HG03442 (cell line): ENCODE data around the gene CACNG4.
"Not testable (repeated sequence)": the region's sequence is repeated elsewhere in the genome, so short reads cannot be mapped to it uniquely, and the experiment has no call there.

Experiments
- ATAC-seq: cut with Tn5 transposase; IDR thresholded peaks from one replicate; pipeline ENCODE4 v1.9.1; 2021; ENCODE audit warnings: mild to moderate bottlenecking, moderate library complexity; ENCODE audit not compliant: unreplicated experiment

CACNG4 gene

DNA sequence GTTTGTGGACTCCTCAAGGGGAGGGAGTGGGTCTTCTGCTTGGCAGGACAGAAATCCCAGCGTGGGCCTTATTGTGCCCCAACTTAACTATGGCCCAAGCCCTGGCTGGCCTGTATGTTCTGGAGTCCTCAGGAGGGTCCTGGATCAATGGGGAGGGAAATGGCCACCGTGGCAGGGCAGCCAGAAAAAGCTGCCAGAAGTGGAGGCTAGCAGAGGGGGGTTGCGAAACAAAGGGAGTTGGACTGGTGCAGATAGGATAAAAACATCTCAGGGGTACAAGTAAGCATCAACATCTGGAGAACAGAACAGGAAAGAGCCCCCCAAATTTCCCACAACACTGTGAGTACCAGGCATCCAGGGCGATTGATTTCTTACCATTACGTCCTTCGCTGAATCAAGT, 76.1 kb downstream of the CACNG4 start:
- ATAC-seq: no peak

DNA sequence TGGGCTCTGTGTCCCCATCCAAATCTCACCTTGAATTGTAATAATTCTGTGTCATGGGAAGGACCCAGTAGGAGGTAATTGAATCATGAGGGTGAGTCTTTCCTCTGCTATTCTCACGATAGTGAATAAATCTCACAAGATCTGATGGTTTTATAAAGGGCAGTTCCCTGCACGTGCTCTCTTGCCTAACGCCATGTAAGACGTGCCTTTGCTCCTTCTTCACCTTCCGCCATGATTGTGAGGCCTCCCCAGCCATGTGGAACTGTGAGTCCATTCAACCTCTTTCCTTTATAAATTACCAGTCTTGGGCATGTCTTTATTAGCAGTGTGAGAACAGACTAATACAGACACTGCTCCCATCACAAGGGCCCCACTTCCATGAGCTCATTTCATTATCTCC, 76.6 kb downstream of the CACNG4 start:
- not testable (repeated sequence) for ATAC-seq

DNA sequence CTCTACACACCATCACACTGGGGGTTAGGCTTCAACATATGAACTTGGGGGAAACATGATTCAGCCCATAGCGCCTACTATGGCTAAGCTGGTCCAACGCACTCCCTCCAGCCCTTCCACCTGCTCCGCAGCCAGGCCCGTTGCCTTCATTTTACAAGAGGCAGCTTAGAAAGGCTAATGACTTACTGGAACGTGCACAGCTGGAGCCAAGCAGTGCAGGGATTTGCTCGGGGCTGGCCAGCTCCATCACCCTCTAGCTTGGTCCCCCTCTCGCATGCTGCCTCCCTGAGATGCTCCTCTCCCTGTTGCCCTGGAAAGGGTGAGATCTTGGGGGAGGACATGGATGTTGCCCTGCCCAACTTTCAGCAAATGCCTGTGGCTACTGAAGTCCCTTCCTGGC, 77.0 kb downstream of the CACNG4 start:
- ATAC-seq: no peak

DNA sequence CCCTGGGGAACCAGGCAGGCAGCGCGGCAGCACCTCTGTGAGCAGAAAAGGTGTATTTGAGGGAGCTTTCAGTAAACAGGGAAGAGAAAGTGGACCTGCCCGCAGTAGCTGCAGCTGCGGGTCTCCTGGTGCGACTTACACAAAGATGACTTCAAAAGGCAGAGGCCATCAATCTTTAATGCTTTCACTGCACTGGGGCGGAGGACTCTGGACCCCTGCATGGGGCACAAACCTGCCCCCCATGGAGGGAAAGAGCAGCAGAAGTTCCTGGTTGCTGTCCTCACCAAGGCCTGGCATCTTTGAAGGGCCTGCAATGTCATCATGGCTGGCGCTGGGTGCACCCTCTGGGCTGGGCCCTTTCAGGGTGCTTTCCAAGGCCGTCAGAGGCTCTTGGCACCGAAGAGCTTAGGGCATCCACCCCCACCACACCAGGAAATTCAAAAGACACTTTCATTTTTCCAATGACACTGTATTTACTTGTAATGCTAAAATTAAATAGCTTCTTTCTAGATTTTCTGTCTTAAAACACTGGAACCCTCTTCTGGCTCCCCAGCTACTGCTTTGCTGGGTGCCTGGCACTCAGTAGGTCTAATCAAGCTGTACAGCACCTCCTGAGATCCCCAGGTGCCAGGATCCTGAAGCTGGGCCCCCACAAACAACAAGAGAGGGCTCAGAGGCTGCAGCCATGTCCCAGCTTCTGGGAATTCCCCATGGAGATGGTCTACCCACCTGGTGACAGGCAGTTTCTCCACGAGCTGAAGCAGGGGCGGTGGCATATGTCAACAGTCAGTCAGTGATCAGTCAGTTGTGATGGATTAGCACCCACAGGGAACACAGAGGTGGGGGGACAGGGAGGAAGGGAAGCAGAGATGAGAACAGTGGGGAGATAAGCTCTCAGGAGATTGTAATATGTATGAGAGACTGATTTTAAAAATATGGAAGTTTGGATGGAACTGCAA, 77.7 kb downstream of the CACNG4 start:
- ATAC-seq: no peak

DNA sequence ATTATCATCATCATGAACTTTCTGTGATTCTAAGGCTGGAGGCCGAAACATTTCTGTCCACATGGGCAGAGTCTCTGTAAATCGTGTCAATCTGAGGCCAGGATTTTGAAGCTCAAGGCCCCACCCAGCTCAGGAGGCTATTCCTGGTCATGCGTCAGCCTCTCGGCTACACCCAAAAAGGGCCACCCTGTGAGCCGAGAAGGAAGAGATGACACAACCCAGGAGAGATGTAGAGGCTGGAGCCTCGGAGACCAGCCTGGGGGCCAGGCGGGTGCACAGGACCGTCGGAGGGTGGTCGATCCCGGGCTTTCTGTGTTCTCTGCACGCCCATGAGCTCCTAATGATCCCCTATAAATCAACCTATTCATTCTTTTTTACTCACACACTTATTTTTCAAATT, 78.8 kb downstream of the CACNG4 start:
- ATAC-seq: no peak

DNA sequence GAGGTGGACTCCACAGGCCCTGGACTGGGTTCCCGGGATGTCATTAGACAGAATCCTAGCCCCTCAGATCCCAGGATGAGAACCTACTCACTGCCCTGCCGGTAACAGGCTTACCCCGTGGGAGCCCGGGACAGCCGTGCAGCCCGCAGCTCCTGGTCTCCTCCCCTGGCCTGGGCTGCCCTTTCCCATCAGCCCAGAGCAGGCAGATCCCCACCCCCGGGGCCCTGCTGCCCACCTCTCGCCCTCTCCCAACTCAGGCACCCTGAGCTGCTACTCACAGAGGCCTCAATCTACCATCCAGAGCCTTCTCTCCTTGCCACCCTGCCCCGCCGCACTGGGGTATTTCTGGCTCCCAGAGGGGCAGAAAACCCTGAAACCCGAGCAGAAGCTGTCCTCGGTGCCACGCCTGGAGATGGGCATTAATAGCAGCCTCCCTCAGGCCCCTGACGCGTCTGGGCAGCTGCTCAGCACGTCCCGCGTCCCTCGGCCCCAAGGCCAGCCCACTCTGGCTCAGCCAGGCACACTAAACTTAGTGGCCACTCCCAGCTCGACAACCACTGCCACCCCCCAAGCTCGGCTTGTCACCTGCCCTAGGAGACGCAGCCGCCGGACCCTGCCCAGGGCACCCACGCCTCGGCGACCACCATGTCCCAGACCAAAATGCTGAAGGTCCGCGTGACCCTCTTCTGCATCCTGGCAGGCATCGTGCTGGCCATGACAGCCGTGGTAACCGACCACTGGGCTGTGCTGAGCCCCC, 79.7 kb downstream of the CACNG4 start, which contains the start of gene CACNG1:
CACNG1 (plus strand) TSS at position 539 of the 757 bp plus-strand sequence; CDS start at position 646, 107 bp downstream.
- ATAC-seq: no peak

DNA sequence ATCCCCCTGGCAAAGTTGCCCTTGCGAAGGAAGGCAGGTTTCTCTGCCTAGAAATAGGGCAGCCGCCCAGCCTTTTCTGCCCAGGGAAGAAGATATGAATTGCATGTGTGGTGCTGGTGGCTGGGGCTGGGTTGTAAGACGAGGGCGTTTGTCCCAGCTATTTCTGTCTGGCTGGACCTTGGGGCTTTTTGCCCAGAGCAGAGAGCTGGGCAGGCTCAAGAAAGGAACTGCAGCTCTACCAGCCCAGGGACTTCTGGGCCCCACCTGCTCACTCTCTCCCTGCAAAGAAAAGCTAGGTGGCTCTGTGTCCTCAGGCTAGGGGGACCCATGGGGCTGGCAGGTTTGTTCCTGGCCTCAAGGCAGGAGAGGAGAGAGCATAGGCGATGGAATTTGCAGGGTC, 80.4 kb downstream of the CACNG4 start:
- no peak for ATAC-seq

DNA sequence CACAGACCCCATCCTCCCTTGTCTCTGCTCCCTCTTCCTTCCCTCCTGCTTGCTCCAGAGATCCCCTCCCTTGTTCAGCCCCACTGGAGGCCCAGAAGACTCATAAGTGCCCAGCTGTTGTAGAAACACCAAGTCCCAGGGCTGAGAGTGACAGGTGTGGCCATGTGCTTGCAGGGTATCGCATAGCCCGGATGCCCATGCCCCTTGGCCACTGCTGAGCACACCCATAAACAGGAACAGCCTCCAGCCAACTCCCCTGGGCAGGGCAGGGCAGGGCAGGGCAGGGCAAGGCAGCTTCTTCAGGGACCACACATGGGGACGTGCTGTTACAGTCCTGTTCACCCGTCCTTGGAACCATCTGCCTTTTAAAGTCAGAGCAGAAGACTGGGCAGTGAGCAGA, 81.9 kb downstream of the CACNG4 start:
- no peak for ATAC-seq

DNA sequence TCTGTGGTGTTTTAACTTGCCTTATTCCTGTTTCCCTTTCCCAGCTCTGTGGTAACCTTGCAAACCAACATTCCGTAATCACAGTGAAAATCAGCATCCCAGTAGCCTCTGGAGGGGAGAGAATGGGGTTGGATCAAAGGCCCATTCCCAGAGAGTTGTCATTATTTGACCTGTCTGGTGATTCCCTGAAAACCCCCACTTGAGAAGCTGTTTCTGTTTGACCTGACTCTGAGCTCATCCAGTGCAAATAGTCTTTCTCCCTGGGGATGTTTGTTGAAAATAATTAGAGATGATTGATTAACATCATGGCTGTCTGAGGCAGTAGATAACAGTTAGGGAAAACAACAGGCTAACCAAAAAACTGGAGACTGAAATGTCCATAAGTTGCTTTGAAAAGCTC, 82.9 kb downstream of the CACNG4 start:
- ATAC-seq: no peak

DNA sequence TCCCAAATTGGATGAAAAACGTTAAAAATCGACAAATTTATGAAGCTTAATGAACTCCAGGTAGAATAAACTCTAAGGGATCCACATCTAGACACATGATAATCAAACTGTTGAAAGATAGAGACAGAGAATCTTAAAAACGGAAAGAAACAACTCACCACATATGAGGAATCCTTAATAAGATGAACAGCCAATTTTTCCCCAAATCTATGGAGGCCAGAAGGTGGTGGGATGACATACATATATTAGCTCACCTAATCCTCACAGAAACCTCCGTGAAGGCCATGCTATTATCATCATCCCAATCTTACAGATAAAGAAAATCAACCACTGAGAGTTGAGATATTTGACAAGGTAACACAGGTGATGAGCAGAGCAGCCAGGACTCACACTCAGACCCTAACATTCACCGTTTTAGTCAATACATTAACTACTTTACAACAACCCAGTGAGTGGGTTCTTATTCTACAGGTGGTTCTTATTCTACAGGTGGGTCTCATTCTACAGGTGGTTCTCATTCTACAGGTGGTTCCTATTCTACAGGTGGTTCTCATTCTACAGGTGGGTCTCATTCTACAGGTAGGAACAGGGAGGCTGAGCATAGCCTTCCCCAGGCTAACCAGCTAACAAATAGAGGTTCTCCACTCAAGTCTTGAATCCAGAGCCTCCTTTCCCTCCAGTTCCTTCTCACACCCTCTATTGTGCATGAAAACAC, 84.7 kb downstream of the CACNG4 start:
- ATAC-seq: no peak

DNA sequence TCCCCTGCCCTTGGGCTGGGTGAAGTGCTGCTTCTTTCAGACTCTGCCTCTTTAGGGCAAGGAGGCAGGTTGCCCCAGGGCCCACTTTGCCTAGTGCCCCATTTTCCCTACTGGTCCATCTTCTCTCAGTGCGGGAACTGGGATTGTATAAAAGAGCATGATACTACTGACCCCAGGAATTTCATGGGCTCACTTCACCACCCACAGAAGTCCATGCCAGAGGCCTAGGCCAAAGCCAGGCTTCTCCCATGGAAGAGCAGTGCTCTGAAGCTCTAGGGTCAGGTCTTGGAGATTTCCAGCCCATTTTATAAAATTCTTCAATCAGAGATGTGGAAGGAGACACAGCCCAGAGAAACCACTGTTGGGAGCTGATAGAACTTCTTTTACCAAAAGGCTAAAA, 85.6 kb downstream of the CACNG4 start:
- no peak for ATAC-seq

DNA sequence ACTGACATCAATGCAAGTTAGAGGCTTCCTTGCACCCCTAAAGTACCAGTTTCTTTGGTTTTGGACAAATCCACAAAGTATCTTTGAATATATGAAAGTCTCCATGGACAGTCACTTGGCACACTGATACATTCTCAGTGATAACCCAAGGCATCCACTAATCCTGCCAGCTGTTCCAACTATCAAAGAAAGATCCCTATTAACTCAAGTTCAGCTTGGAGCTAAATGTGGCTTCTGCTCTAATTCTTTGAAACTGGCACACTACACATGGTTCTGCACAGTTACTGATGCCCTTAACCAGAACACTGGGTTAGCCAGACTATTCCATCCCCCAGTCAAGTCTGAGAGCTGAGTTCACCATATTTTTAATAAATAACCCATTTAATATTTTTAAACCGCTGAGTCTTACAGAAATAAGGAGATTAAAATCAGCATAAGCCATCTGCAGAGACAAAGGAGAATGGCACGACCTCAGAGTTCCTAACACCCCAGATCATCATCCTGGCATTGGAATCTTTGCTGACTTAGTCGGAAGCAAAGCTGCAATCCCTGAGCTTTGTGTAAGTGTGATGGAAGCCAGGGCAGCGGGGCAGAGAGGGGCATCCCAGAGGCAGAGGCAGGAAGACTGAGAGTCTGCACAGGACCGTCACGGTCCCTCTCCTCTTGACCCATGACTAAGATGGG, 86.1 kb downstream of the CACNG4 start:
- no peak for ATAC-seq

DNA sequence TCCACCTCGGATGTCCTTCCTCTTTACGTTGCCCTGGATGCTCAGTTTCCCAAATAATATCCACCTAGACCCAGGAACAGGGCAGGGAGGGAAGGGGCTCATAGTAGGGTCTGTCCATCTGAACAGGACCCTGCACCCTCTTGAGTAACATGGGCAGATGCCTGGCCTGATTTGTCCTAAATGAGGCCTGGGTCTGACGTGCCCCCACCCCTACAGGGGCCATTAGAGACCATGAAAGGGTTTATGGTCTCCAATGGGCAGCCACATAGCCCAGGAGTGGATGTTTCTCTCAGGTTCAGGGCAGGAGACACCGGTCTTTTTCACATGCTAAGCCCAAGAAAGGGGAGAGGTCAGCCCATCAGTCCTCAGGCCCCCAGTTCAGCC, 86.6 kb downstream of the CACNG4 start:
- ATAC-seq: no peak

DNA sequence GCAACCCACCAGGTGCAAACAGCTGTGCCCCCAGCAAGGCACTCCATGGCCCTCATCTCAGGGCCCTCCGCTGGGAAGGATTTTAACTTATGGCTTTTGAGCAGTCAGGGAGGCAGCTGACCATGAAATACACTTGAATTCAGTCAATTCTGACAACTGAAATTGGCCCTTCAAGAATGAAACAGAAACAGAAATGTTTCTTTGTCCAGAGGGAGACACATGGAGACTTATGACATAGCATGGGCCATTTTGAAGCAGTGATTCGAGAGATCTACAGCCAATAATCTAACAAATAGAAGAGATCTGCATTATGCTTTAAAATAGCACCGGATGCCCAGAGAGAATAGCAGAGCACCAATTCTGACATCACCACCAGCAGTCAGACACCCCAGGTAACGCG, 87.3 kb downstream of the CACNG4 start:
- no peak for ATAC-seq

DNA sequence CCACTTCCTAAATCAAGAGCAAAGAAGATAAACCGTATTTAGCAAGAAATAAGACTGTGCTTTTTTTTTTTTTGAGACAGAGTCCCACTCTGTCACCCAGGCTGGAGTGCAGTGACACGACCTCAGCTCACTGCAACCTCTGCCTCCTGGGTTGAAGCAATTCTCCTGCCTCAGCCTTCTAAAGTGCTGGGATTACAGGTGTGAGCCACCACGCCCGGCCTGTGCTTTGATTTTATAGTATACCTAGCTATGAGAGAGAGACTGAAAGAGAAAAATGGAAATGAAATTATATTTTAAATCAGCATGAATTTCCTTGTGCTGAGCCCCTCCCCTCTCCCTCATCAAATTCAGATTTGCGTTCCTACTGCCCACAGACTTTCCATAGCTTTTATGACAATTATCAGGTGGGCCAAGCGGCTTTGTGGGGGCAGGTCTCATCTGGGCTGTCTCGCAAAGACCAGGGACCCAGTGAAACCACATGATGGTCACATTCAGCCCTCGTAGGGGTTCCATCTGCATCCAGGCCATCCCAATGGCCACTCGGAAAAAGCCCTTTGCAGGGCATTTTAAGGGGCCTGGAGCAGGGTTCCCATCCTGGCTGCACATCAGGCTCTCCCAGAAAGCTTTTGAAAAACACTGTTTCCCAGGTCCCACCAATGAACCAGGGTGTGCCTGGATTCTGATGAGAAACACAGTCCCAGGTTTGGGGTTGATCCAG, 88.4 kb downstream of the CACNG4 start:
- ATAC-seq: no peak

DNA sequence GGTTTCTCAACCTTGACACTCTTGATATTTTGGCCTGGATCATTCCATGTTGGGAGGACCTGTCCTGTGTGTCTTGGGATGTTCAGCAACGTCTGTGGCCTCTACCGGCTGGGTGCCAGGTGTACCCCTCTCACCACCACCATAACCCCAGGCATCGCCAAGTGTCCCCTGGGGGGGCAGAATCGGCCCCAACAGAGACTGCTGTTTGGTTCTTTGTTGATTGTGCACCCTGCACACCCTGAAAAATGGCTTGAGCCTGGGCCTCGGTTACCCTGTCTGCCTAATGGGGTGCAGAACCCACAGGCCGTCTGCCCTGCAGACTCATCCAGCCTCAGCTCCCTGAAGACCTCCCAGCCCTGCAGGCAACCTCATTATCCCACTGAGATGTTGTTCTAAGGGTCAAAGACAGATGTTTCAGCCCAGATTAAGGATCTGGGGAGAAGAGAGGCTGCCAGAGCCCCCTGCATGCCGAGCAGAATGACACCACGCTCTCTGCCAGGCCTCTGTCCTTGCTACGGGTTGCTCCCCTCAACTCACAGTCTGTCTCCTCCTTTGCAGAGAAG, 89.0 kb downstream of the CACNG4 start:
- no peak for ATAC-seq

DNA sequence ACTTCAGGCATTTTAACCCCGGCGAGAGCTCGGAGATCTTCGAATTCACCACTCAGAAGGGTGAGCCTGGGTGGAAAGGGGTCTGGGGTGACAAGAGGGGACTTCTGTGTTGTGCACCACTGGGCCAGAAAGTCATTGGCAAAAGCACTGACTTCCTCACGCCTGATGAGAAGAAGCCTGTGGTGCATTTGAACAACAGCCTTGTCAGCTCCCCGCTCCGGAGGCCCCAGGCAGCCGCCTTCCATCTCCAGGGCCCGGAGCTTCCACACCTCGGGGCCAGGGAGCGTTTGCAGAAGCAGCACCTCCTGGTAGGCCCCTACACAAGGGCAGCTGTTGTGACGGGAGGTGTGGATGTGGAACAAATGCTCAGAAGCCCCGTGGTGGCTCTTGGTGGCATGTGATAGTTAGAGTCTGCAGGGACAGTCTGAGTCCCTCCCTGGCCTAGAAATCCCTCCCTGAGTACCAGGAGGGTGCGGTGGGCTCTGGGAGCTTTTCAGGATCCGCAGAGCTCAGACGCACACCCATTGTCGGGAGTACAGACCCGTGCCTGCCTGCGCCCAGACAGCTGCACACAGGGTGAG, 89.6 kb downstream of the CACNG4 start:
- no peak for ATAC-seq

DNA sequence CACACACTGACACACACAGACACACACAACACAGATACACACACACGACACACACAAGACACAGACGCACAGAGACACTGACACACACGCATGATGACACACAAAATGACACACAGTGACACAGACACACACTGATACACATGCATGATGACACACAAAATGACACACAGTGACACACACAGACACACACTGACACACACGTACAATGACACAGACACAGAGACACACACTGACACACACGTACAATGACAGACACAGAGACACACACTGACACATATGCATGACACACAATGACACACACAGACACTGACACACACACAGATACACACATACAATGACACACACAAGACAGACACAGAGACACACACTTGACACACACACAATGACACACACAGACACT, 90.1 kb downstream of the CACNG4 start:
- ATAC-seq: no peak

DNA sequence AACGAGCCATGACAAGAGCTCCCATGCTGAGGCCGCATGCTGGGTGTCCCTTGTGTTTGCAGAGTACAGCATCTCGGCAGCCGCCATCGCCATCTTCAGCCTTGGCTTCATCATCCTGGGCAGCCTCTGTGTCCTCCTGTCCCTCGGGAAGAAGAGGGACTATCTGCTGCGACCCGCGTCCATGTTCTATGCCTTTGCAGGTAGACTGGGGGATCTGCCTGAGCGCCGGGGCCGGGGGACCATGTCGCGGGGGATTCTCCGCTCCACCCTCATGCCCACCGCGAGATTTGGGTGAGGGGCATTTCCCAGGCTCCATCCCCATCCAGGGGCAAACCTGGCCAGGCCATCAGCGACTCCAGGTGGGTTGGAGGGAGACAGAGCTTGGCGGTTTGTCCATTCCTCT, 90.5 kb downstream of the CACNG4 start:
- no peak for ATAC-seq
